ENCODE data around the gene LRP10. TPM values are rescaled to one million over a fixed set of nuclear protein-coding genes. Genes with fewer than 3 reads are reported as not detected.

The LRP10 gene
- total RNA-seq, 2 donors from 2014 or later: 204 to 222 TPM

GRCh38 chr14:22887990-22888378 is 16.4 kb downstream of the LRP10 start:
- intact Hi-C loops (cut with DNase I): no loop called here
- H3K4me3 ChIP-seq: peak overlapping the region; percentile 53
- no peaks in the 10 kb centered on the region for H3K27me3 ChIP-seq
- H3K27ac ChIP-seq: peak overlapping the region; percentile 82
- H3K4me1 ChIP-seq: peaks cover 3% of the 10 kb centered on the region
- DNase-seq: no peak
- no peak for TF ChIP-seq CTCF (IDR thresholded peaks at IDR 0.05)
- no peaks in the 10 kb centered on the region for H3K9me3 ChIP-seq
- H3K9ac ChIP-seq (ENCODE audit: low read depth in 2 of 2, low read length in 2 of 2): peak overlapping the region; percentile 47 to 74
- H3K36me3 ChIP-seq: no peaks in the 10 kb centered on the region

GRCh38 chr14:22888662-22889061 is 17.1 kb downstream of the LRP10 start:
- no peak for TF ChIP-seq CTCF (IDR thresholded peaks at IDR 0.05)
- H3K4me3 ChIP-seq: no peak overlapping the region
- H3K27me3 ChIP-seq: no peaks in the 10 kb centered on the region
- DNase-seq: no peak
- H3K9me3 ChIP-seq: no peaks in the 10 kb centered on the region
- intact Hi-C loops (cut with DNase I): no loop called here
- peaks cover 3% of the 10 kb centered on the region for H3K4me1 ChIP-seq
- no peak overlapping the region for H3K9ac ChIP-seq (ENCODE audit: low read depth in 2 of 2, low read length in 2 of 2)
- no peaks in the 10 kb centered on the region for H3K36me3 ChIP-seq
- H3K27ac ChIP-seq: peak overlapping the region; percentile 82

- H3K9ac ChIP-seq (ENCODE audit: low read depth in 2 of 2, low read length in 2 of 2): no peak overlapping the region
- no peaks in the 10 kb centered on the region for H3K9me3 ChIP-seq
- no peaks in the 10 kb centered on the region for H3K36me3 ChIP-seq
- H3K4me1 ChIP-seq: peaks cover 3% of the 10 kb centered on the region
- DNase-seq: no peak
- intact Hi-C loops (cut with DNase I): no loop called here
- TF ChIP-seq CTCF (IDR thresholded peaks at IDR 0.05): no peak
- no peak overlapping the region for H3K27ac ChIP-seq
- H3K27me3 ChIP-seq: no peaks in the 10 kb centered on the region
- H3K4me3 ChIP-seq: no peak overlapping the region
These were observed 18.9 kb downstream of the LRP10 start for GRCh38 chr14:22890416-22890815.

- TF ChIP-seq CTCF (IDR thresholded peaks at IDR 0.05): no peak
- no peak for DNase-seq
- H3K9me3 ChIP-seq: no peaks in the 10 kb centered on the region
- no peak overlapping the region for H3K27ac ChIP-seq
- no peaks in the 10 kb centered on the region for H3K36me3 ChIP-seq
- peaks cover 3% of the 10 kb centered on the region for H3K4me1 ChIP-seq
- no peaks in the 10 kb centered on the region for H3K27me3 ChIP-seq
- intact Hi-C loops (cut with DNase I): no loop called here
- no peak overlapping the region for H3K4me3 ChIP-seq
- no peak overlapping the region for H3K9ac ChIP-seq (ENCODE audit: low read depth in 2 of 2, low read length in 2 of 2)
These were observed 20.9 kb downstream of the LRP10 start for GRCh38 chr14:22892488-22892887.

- Histone ChIP-seq H3K4me1 (no peaks in the 10 kb centered on the region), H3K27me3 (no peaks in the 10 kb centered on the region), H3K9ac (ENCODE audit: low read depth in 2 of 2, low read length in 2 of 2) (no peak overlapping the region), H3K36me3 (no peaks in the 10 kb centered on the region), H3K4me3 (no peak overlapping the region), H3K9me3 (no peaks in the 10 kb centered on the region), H3K27ac (no peak overlapping the region)
- TF ChIP-seq CTCF (IDR thresholded peaks at IDR 0.05): no peak
- no peak for DNase-seq
- intact Hi-C loops (cut with DNase I): no loop called here
These were observed 22.2 kb downstream of the LRP10 start for GRCh38 chr14:22893706-22894105.

- no peaks in the 10 kb centered on the region for H3K27me3 ChIP-seq
- intact Hi-C loops (cut with DNase I): no loop called here
- no peak for TF ChIP-seq CTCF (IDR thresholded peaks at IDR 0.05)
- no peak overlapping the region for H3K9ac ChIP-seq (ENCODE audit: low read depth in 2 of 2, low read length in 2 of 2)
- no peaks in the 10 kb centered on the region for H3K36me3 ChIP-seq
- H3K27ac ChIP-seq: no peak overlapping the region
- H3K9me3 ChIP-seq: no peaks in the 10 kb centered on the region
- no peak overlapping the region for H3K4me3 ChIP-seq
- H3K4me1 ChIP-seq: no peaks in the 10 kb centered on the region
- DNase-seq: no peak
These were observed 23.9 kb downstream of the LRP10 start for GRCh38 chr14:22895402-22895801.
